Bronchial epithelial cell (primary cell): ENCODE measurements around the gene CACNA2D3. TPM values are rescaled to one million over a fixed set of nuclear protein-coding genes. Genes with fewer than 3 reads are reported as not detected.

Source experiments
- DNase-seq: peaks from one replicate; pipeline ENCODE4 v3.0.0-alpha.2; 2010; ENCODE audit warnings: low read depth
- FAIRE-seq: peaks from 2 replicates; lab custom pipeline; 2011; peaks lifted over from hg19 to GRCh38; lab: Jason Lieb, UNC
- H3K27me3 ChIP-seq: 2 replicates; pipeline ENCODE4 v1.5.1; 2011; ENCODE audit warnings: low read length; ENCODE audit not compliant: control insufficient read depth, insufficient read depth
- H3K36me3 ChIP-seq: 2 replicates; pipeline ENCODE4 v1.5.1; 2011; ENCODE audit warnings: low read length; ENCODE audit not compliant: control insufficient read depth, insufficient read depth
- H3K4me3 ChIP-seq: 2 replicates; pipeline ENCODE4 v1.5.1; 2011; ENCODE audit warnings: mild to moderate bottlenecking, low read depth, low read length, control low read depth
- CTCF ChIP-seq: IDR thresholded peaks from 2 replicates; pipeline ENCODE4 v1.5.1; 2011; ENCODE audit warnings: mild to moderate bottlenecking, moderate library complexity, low read length, control low read depth, inconsistent platforms; ENCODE audit not compliant: insufficient read depth, severe bottlenecking
- total RNA-seq: library from RNA; depleted of rRNA; stranded (reverse); fragments of >200 nt; gene quantifications from 2 replicates; pipeline ENCODE4 v1.2.1, GENCODE V29; 2014

The CACNA2D3 gene
- total RNA-seq, 1 donor from 2014 or later: not detected

GRCh38 chr3:54654776-54655175 lies 532.4 kb downstream of the CACNA2D3 start:
- FAIRE-seq: no peak
- DNase-seq: no peak
- TF ChIP-seq CTCF: no peak

GRCh38 chr3:54659347-54659746 lies 537.0 kb downstream of the CACNA2D3 start:
- DNase-seq: no peak
- H3K27me3 ChIP-seq: no peaks in the 10 kb centered on the region
- no peak overlapping the region for H3K4me3 ChIP-seq
- no peak for TF ChIP-seq CTCF
- FAIRE-seq: no peak
- H3K36me3 ChIP-seq: no peaks in the 10 kb centered on the region

More at GRCh38 chr3:54654776-54655175, 532.4 kb downstream of the CACNA2D3 start:
- H3K36me3 ChIP-seq: no peaks in the 10 kb centered on the region
- H3K4me3 ChIP-seq: no peak overlapping the region
- no peaks in the 10 kb centered on the region for H3K27me3 ChIP-seq

DNA sequence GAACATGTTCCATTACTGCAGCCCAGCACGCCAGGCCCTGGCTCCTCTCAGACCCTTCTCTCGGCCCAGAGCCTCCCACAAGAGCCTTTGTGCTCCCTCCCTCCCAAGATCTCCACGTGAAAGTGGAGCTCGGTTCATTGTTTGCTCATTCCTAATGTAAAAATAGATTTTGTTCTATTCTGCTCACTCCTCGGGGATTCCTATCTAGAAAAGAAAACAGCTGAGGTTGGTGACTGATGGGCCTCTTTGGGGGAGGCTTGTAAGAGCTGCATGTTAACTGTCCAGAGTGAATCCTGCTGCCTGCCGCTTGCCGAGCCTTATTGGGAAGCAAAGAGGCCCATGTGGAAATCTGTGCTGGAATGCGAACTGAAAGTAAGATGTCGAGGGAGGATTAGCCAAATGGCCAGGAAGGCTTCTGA lies 538.4 kb downstream of the CACNA2D3 start:
- DNase-seq (no peak), FAIRE-seq (no peak)
- H3K27me3 ChIP-seq: no peaks in the 10 kb centered on the region
- H3K4me3 ChIP-seq: no peak overlapping the region
- H3K36me3 ChIP-seq: no peaks in the 10 kb centered on the region
- TF ChIP-seq CTCF: no peak

DNA sequence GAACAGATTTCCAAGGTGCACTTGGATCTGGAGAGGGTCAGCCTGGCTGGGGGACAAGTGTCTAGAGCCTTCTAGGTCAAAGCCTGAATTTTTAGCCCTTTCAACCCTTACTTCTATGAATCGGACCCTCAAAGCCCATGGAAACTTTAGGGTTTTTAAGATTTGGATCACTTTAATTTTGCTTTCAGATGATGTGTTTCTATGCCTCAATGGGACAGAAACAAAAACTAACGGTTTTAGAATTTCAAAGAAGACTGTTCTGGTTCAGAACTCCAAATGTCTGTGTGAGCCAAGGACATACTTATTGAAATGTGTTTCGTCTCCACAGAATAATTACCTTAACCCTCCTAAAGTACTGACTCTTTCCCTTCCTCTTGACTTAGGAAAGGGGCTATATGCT lies 538.8 kb downstream of the CACNA2D3 start:
- Histone ChIP-seq H3K4me3 (no peak overlapping the region), H3K36me3 (no peaks in the 10 kb centered on the region), H3K27me3 (no peaks in the 10 kb centered on the region)
- no peak for FAIRE-seq
- DNase-seq: no peak
- no peak for TF ChIP-seq CTCF

DNA sequence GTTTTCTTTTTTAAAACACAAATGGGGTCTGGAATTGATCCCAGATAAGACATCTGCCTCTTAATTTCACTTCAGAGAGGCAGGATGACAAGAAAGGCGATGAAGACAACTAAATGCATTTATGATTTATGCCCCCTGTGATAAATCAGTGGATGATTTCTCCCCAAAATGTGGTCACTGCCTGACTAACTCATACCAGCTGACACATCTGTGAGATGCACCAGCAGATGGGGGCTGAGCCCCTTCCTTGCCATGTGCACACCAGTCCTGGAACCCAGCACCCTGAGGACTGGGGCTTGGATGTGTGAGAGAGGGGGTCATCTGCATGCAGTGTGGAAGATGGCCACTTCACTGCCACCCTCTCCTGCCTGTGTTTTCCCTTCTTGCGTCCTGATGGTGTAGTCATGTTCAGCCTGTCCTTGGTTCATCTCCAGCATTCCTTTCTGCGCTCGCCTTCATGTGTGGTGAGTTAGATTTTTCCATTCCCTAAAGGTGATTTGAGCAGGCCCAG lies 541.2 kb downstream of the CACNA2D3 start:
- Histone ChIP-seq H3K27me3 (no peaks in the 10 kb centered on the region), H3K4me3 (no peak overlapping the region), H3K36me3 (no peaks in the 10 kb centered on the region)
- TF ChIP-seq CTCF: no peak
- FAIRE-seq (peak; percentile 36), DNase-seq (no peak)

DNA sequence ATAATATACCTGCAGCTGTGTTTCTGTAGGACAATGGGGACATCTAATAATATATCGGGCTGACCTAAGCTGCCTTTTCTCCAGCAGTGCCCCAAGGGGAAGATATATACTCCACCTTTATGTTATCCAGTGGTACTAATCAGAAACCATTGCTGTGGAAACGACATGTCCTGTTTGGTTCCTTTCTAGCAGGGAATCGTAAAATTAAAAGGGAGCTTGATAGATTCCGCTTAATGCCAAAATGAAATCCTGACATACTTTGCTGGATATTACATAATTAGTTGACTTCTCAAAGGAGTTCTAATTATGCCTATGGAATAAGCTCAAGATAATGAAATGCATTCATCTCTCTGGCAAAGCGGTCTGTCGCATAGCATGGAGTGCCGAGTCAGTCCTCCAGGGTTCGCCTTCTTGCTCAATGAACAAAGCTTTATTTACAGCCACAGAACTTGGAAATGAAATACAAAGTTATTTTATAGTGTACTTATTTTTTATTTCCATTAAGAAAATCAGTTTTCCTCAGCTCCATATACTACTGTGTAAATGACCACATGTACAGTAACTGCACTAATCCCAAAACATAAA lies 542.8 kb downstream of the CACNA2D3 start:
- no peak for TF ChIP-seq CTCF
- no peaks in the 10 kb centered on the region for H3K27me3 ChIP-seq
- FAIRE-seq (no peak), DNase-seq (no peak)
- no peaks in the 10 kb centered on the region for H3K36me3 ChIP-seq
- H3K4me3 ChIP-seq: no peak overlapping the region
